SK-N-DZ (cell line): ENCODE data around the gene ALDH3A2.
"Not testable (repeated sequence)": the region's sequence is repeated elsewhere in the genome, so short reads cannot be mapped to it uniquely, and the experiment has no call there.

Experiments
- DNase-seq: peaks from one replicate; pipeline ENCODE4 v3.0.0-alpha.2; 2015; ENCODE audit warnings: low spot score

Gene ALDH3A2

DNA sequence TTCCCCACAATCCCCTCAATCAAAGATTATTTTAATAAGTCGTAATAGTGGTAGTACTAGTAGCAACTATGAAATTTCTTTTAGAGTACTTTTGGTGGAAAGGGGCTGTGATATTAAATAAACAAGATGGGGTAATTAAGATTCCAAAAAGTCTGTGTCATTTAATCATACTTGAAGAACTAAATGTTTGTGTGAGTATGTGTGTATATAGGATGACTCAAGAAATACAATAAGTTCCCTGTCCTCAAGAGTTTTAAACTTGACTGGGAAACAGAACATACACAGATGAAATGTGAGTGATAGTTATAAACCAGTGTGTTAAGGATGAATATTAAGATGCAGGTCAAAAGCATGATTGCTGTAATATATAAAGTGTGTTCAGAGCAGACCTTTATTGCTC, 2.3 kb downstream of the ALDH3A2 start:
- DNase-seq = no peak

DNA sequence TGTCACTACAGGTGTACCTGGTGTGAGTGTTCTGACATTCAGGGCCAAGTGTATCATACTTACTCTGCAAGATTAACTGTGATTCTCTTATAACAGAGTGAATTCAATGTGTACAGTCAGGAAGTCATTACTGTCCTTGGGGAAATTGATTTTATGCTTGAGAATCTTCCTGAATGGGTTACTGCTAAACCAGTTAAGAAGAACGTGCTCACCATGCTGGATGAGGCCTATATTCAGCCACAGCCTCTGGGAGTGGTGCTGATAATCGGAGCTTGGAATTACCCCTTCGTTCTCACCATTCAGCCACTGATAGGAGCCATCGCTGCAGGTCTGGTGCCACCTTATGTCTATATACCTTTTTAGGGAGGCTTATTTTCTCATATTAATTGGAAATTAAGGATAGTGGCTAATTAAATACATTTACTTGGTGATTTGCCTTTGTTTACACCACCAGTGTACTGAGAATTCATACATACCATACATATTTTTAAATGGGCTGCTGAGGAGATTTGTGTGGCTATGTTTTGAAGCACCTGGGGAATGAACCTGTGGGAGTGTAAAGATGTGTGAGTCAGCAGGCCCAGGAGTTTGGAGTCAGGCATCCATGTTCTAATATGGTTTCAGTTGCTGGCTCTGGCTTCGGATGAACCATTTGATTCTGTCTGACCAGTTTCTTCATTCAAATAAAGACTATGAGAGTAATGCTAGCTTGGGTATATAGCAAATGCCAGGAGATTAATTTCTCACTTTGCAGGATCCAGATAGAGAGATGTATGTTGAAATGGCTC, 3.1 kb downstream of the ALDH3A2 start:
- no peak for DNase-seq

DNA sequence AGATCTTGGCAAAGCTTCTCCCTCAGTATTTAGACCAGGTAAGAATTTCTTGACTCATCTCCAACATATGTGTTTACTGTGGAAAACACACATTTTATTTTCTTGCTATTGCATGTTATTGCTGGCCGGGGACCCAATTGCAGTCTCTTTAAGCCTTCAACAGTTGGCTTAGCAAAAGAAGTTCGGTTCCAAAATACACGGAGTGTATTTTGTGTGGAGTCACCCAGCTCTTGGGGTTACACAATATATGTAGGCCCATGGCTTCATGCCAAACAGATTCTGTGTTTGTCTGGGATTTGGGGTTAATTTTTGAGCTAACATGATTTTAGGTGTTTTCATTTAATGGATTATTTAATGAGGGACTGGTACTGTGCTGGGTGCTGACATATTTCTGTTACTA, 4.0 kb downstream of the ALDH3A2 start:
- DNase-seq = no peak

DNA sequence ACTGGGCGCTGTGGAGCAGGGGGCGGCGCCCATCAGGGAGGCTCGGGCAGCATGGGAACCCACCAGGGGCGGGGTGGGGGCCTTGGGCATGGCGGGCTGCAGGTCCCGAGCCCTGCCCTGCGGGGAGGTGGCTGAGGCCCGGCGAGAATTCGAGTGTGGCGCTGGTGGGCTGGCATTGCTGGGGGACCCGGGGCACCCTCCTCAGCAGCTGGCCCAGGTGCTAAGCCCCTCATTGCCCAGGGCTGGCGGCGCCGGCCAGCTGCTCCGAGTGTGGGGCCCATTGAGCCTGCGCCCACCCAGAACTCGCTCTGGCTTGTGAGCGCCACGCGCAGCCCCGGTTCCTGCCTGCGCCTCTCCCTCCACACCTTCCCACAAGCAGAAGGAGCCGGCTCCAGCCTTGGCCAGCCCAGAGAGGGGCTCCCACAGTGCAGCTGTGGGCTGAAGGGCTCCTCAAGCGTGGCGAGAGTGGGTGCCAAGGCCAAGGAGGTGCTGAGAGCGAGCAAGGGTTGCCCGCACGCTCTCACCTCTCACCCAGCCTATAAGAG, 5.9 kb downstream of the ALDH3A2 start:
- no peak for DNase-seq

DNA sequence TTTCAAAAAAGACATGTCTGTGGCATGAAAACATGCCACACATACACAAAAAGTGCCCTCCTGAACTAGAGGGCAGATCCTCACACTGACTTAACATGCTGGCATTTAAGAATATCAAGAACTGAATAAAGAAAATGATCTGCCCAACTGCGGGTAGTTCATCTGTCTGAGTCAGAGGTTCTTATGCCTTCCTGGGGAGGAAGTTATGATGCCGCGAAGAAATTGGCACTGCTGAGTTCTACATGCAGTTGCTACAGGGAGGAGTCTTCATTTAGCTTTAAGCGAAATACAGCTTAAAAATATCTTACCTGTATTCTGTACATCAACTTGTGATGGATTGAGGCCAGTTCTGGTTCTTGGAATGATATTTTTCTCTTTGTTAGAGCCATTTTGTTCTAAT, 6.3 kb downstream of the ALDH3A2 start:
- DNase-seq = no peak

DNA sequence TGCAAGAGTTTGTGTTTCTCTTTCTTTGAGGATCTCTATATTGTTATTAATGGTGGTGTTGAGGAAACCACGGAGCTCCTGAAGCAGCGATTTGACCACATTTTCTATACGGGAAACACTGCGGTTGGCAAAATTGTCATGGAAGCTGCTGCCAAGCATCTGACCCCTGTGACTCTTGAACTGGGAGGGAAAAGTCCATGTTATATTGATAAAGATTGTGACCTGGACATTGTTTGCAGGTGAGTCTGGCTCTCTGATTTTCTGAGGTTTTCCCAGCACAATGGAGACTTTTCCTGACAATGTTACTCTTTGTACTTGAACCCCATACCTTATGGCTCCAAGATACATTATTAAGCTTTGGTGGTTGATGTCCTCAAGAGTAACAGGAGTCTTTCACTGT, 7.8 kb downstream of the ALDH3A2 start:
- no peak for DNase-seq

DNA sequence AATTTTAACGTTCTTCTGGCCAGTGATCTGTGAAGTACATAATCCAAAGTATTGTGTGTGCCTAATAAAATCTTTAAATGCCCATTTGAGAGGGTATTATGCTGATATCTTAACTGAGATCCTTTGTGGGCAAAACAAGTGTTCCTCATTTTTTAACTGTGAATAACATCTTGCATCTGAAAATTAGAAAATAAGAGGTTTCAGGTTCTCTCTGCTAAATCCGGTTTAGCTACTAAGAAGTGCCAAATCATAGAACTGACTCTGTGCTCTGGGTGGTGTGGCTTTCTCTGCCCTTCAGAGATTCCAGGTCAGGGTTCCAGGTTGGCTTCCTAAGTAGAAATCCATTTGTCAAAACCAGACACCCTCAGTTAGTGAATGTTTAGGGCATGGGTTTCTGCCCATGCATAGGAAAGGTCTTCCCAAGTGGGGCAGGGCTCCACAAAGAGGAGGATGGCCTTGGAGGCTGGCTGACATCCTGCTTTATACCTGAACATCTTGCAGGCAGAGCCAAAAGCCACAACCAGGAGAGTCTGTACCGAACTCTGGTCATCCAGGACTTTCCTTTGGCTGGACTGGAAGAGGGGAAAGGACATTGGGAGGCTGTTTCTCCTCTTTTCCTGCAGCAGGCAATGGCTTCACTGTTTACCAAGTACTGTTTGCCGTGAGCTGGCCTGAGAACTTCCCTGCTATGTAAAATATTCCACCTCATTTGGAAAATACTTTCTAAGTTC, 8.5 kb downstream of the ALDH3A2 start:
- DNase-seq = no peak

DNA sequence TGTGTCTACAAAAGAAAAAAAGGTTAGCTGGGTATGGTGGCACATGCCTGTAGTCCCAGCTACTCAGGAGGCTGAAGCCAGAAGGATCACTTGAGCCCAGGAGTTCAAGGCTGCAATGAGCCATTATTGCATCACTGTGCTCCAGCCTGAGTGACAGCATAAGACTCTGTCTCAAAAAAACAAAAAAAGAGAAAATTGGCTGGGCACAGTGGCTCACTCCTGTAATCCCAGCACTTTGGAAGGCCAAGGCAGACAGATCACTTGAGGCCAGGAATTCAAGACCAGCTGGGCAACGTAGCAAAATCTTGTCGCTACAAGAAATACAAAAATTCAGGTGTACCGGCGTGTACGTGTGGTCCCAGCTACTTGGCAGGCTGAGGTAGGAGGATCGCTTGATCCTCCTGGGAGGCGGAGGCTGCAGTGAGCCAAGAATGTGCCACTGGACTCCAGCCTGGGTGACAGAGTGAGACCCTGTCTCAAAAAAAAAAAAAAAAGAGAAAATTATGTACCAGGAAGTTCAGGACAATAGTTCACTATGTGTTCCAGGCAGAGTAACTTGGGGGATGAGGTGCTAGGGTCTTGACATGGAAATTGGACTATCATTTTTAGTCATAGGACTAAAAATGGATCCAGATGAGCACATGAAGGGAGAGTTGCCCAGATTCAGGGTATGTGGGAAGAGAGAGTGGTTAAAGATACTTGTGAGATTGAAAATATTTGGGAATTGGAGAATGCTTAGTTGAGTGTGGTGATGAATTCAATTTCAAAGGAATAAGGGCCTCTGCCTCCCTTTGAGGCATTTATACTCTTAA, 11.0 kb downstream of the ALDH3A2 start:
- DNase-seq = no peak

DNA sequence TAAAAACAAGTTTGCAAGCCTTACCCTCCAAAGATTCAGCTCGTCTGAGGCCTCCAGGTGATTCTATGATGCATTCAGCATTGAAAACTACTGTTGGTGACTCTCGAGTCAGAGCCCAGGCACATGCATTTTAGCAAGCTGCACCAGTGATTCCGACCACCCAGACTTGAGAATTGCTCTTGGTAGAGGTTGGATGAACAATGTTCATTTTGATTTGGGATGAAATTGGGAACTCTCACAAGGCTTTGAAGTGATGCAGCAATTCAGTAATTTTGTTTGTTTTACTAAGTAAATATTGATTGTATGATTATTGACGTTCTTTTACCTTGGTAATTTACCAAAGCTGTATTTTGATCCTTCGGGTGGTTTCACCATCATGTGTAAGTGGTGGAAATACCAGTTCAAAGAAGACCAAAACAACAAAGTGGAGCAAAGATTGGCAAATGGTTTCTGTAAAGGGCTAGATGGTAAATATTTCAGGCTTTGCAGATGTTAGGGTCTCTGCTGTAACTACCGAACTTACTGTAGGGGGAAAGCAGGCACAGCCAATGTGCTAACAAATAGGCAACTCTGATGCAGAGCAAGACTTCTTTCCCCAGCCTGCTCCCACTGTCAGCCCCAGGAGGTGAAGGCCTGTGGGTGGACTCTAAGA, 11.8 kb downstream of the ALDH3A2 start:
- DNase-seq = no peak

DNA sequence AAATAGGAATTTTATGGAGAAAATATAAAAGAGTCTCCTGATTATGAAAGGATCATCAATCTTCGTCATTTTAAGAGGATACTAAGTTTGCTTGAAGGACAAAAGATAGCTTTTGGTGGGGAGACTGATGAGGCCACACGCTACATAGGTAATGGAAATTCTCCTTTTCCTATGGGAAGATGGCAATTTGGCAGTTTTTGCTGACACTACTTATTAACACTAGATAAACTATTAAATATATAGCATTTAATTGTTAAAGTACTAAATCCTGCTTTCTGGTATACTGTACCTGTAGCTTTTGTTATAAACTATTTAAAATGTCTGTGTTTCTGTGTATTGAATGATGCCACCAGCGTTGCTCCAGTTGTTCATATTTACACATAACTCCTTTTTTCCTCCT, 12.6 kb downstream of the ALDH3A2 start:
- no peak for DNase-seq

DNA sequence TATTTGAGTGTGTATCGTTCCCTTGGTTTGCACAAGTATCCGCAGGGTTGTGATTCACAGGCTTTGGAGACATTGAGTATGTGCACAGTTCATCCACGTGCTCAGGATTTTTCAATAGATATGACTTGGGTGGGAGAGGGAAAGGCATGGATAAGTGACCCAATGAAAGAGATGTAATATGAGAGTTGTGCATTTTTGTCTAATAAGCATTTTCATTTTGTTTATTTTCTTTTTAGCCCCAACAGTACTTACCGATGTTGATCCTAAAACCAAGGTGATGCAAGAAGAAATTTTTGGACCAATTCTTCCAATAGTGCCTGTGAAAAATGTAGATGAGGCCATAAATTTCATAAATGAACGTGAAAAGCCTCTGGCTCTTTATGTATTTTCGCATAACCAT, 14.5 kb downstream of the ALDH3A2 start:
- DNase-seq = no peak

DNA sequence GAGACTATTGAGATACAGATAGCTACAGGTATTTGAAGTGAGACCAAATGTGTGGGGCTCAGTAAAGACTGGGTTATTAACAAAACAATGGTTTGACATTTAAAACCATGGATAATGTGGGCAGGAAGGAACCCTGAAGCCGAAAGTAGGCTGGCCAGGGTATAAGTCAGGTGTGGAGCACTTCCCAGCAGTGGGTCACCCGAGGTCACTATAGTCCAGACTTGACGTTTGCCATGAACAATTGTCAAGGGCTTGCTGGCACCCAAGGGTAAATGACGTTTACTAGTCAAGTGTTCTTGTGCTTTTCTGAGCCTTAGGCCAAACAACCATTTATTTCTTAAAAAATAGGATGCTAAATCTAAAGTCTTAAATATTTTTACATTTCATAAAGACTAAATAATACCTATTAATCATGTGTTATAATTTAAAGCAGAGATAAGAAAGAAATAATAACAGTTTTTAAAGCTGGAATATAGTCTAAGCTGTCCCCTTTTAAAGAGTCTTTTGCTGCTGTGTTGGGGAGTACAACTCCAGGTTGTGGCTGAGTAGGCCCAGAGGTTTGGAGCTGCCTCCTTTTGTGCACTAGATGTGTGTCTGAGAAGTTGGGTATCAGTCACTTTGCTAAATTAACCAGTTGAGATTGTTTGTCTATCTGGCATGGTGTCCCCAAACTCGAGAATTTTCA, 15.7 kb downstream of the ALDH3A2 start:
- no peak for DNase-seq

DNA sequence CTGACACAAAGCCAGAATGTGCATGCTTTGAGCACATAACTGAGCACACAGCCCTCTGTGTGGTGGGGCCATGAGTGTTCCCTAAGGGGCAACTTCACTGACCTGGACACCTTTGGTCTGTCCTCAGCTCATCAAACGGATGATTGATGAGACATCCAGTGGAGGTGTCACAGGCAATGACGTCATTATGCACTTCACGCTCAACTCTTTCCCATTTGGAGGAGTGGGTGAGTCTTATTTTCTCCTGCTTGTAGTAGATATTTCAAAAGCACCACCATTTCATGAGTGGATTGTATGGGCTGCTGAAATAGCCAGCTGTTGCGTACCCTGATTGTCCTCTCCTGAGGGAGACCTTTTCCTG, 16.2 kb downstream of the ALDH3A2 start:
- no peak for DNase-seq

DNA sequence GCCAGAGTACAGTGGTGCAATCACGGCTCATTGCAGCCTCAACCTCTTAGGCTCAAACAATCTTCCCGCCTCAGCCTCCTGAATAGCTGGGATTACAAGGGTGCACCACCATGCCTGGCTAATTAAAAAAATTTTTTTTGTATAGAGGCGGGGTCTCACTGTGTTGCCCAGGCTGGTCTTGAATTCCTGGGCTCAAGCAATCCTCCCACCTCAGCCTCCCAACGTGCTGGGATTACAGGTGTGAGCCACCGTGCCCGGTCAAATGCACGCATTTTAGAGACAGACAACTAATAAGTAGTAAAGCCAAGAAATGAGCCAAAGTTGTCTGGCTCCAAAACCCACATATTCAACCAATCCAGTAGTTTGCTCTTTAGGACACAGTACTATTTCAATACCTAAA, 21.1 kb downstream of the ALDH3A2 start:
- not testable (repeated sequence) for DNase-seq

DNA sequence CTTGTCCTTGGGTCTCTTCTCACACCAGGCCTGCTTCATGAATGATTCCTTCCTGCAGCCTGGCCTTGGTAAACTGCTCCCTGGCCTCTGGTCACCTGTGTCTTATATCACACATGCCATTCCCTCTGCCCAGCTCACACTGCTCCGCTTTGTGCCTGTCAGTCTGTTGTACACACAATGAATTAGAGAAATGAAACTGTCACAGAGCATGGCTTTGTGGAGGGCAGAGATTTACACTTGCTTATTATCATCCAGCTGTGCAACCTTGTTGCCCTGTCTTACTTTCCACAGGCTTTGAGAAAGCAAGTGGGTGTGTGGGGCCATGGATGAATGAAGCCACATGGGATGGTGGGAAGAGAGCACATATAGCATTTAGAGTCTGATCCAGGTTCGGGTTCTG, 22.4 kb downstream of the ALDH3A2 start:
- no peak for DNase-seq

DNA sequence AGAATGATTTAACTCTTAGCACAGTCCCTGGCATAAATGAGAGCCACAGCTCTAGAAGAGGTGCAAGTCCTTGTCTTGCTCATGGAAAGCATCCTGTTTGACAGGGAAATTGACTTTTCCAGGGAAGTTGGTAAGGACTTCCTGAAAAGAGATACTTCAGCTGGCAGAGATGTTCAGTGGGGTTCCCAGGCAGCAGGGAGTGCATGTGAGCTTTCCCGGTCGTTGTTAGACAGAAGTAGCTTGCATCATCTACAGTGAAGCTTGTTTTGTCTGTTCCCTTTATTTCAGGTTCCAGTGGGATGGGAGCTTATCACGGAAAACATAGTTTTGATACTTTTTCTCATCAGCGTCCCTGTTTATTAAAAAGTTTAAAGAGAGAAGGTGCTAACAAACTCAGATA, 22.9 kb downstream of the ALDH3A2 start:
- DNase-seq = no peak

DNA sequence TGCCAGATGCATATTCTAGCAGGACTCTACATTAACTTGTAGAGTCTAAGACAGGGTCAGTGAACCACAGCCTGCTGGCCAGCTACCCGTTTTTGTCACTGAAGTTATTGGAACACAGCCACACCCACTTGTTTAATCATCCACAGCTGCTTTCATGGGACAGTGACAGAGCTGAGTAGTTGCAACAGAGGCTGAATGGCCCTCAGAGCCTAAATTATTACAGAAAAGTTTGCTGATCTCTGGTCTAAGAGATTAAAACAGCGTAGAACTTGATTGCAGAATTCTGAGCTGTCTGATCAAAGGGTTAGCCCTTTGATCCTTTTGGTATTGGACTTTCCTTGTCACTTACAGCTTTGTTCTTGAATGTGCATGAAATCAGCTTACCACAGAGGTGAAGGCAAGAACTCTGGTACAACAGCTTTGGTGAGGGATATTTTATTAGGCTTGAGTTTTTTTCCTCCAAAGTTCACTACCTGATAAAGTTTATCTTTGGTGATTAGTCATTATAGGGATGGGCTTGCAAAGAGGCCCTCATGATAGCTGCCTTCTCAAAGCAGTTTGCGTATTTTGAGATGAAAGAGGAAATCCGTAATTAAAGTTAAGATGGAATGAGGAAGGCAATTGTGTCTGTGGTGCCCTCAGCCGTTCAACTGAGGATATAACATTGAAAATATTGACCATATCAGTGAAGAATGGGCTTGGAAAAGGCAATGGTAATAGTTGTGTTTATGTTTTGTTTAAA, 23.6 kb downstream of the ALDH3A2 start:
- no peak for DNase-seq

DNA sequence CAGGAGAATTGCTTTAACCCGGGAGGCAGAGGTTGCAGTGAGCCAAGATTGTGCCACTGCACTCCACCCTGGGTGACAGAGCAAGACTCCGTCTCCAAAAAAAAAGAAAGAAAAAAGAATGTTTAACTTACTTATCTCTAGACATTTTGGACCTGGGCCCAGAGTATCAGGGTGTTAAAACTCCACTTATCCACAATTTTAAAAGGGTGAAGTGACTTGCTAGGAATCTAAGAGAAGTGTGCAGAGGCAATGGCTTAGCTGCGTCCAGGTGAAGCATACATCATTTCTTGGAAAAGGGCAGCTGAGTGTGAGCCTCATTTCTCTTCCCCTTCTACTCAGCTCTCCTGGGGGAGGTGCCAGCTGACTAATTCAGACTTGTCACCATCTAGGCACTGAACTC, 25.1 kb downstream of the ALDH3A2 start:
- no peak for DNase-seq

DNA sequence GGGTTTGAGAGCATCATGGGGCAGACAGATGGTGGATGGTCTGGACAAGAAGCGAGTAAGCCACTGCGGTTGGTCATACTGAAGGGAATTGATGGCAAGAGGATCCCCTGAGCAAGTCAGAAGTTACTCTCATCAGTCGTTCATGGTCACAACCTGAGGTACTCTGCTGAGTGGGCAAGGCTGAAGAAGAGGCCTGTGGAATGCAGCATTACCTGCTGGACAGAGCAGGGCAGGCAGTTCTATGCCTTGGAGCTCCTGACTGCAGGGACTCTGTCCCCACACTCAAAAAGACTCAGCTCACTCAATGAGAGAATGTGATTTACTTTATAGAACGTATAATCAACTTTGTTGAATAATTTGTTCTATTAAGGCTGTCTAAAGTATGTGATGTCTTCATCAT, 28.3 kb downstream of the ALDH3A2 start:
- no peak for DNase-seq

DNA sequence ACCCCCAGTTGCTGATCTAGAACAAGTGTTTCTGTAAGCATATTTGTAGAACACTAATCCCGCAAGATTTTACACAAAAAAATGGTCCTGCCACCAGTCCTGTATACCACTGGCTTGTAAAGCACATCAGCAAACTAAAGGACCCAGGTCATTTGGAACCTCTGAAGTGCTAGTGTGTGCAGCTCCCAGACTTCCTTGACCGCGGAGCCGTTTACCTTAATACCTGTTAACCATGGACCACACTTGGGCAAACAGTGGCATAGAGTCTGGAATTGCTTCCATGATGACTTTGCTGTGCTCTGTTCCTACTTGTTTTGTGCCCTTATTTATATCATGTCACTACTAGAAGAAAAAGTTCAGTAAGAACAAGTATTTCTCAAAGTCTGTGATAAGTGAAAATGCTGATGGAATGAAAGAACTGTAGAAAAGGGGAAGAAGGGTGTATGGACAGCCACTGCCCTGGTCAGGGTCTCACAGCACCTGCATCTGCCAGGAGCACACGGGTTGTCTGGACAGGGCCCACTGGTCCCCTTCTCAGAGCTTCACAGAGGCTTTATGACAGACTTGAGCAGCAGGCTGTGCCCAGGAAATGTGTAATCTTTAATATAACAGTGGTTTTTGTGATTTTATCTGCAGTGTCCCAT, 29.3 kb downstream of the ALDH3A2 start:
- DNase-seq = no peak
